22Rv1 (cell line): ENCODE measurements around the gene CYP27C1.
"Not testable (repeated sequence)": the region's sequence is repeated elsewhere in the genome, so short reads cannot be mapped to it uniquely, and the experiment has no call there.

Source experiments
- ZFX ChIP-seq: fragments of 450-650 bp; IDR thresholded peaks from 2 replicates; pipeline ENCODE4 v1.6.1; 2017; ENCODE audit warnings: antibody characterized with exemption, borderline replicate concordance
- TF ChIP-seq, protein P1 (sequence below): fragments of 450-650 bp; IDR thresholded peaks from 2 replicates; pipeline ENCODE4 v1.5.1; 2017; ENCODE audit warnings: mild to moderate bottlenecking

DNA sequence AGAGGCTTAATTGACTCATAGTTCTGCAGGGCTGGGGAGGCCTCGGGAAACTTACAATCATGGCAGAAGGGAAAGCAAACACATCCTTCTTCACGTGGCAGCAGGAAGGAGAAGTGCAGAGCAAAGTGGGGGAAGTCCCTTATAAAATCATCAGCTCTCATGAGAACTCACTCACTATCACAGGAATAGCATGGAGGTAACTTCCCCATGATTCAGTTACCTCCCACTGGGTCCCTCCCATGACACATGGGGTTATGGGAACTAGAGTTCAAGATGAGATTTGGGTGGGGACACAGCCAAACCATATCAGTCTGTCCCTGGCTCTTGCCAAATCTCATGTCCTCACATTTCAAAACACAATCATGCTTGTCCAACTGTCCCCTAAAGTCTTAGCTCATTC lies 21.1 kb upstream of the CYP27C1 start:
- TF ChIP-seq, protein P1, sequence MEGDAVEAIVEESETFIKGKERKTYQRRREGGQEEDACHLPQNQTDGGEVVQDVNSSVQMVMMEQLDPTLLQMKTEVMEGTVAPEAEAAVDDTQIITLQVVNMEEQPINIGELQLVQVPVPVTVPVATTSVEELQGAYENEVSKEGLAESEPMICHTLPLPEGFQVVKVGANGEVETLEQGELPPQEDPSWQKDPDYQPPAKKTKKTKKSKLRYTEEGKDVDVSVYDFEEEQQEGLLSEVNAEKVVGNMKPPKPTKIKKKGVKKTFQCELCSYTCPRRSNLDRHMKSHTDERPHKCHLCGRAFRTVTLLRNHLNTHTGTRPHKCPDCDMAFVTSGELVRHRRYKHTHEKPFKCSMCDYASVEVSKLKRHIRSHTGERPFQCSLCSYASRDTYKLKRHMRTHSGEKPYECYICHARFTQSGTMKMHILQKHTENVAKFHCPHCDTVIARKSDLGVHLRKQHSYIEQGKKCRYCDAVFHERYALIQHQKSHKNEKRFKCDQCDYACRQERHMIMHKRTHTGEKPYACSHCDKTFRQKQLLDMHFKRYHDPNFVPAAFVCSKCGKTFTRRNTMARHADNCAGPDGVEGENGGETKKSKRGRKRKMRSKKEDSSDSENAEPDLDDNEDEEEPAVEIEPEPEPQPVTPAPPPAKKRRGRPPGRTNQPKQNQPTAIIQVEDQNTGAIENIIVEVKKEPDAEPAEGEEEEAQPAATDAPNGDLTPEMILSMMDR: not testable (repeated sequence)
- TF ChIP-seq ZFX: not testable (repeated sequence)
